GM10847 (cell line): ENCODE measurements around the gene RPRD1A.

Experiments used
- POLR2A ChIP-seq: IDR thresholded peaks from 2 replicates; pipeline ENCODE4 v1.6.1; 2011; ENCODE audit not compliant: insufficient read length; ENCODE audit errors: extremely low read depth

Gene RPRD1A

DNA sequence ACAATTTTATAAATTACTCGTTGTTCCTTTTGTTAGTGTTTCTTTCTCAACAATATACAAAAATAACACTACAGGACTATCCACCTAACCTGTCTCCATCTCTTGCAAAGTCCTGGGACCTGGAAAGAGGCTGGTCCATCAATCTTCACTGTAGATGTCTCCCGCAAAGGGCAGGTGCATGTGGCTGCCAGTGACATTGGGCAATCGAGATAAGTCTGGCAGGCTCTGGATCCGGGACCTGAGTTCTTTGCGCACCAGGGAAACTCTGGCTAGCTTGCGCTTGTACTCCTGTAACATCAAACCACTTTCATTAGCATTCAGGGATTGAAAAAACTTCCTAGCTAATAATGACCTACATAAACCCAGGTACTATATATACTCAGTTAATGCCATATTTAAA lies 74.3 kb downstream of the RPRD1A start:
- no peak for TF ChIP-seq POLR2A

DNA sequence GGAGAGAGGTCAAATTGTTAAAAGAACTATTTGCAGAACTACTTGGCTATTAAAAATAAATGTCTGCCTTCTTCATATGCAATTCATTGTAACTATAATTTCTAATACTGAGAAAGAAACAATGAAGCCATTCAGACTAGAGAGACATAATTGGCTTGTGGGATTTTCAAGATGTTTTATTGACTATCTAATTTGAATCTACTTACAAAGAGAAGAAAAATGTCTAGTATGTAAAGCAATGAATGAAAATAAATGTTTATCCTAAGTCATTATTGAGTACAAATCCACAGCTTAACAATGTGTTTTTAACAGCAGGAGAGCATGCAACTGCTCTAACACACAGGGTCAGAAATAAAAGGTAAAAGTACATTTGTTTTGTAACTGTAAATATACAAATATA lies 75.7 kb downstream of the RPRD1A start:
- no peak for TF ChIP-seq POLR2A

- TF ChIP-seq POLR2A = no peak
Measured at GRCh38 chr18:35983818-35984217, 83.5 kb downstream of the RPRD1A start.

- no peak for TF ChIP-seq POLR2A
Measured at GRCh38 chr18:35983147-35983546, 84.2 kb downstream of the RPRD1A start.

- no peak for TF ChIP-seq POLR2A
Measured at GRCh38 chr18:35982409-35983114, 84.8 kb downstream of the RPRD1A start.

GRCh38 chr18:35979112-35979511 lies 88.2 kb downstream of the RPRD1A start:
- TF ChIP-seq POLR2A = no peak

DNA sequence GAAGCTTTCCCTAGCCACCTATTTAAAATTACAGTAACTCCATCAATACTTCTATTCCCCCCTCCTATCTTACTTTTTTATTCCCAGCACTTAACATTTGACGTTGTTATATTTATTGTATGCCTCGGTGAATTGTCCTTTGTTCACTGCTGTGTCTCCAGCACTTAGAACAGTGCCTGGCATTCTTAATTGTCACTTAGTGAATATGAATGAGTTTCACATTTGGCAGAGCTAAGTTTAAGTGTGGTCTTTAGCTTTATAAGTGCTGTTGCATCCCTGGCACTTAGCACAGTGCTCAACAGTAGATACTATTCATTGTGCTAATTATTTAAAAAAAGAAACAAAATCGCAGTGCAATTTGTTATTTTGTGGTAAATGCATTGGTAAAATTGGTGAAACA lies 93.2 kb downstream of the RPRD1A start:
- no peak for TF ChIP-seq POLR2A

DNA sequence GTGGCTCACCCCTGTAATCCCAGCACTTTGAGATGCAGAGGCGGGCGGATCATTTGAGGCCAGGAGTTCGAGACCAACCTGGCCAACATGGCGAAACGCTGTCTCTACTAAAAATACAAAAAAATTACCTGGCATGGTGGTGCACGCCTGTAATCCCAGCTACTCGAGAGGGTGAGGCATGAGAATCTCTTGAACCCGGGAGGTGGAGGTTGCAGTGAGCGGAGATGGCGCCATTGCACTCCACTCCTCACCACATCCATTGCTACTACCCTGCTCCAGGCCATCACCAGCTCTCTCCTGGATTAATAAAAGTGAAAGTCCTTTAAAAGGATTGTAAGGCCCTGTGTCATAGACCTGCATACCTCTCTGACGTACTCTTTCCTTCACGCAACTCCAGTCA lies 93.7 kb downstream of the RPRD1A start:
- no peak for TF ChIP-seq POLR2A

DNA sequence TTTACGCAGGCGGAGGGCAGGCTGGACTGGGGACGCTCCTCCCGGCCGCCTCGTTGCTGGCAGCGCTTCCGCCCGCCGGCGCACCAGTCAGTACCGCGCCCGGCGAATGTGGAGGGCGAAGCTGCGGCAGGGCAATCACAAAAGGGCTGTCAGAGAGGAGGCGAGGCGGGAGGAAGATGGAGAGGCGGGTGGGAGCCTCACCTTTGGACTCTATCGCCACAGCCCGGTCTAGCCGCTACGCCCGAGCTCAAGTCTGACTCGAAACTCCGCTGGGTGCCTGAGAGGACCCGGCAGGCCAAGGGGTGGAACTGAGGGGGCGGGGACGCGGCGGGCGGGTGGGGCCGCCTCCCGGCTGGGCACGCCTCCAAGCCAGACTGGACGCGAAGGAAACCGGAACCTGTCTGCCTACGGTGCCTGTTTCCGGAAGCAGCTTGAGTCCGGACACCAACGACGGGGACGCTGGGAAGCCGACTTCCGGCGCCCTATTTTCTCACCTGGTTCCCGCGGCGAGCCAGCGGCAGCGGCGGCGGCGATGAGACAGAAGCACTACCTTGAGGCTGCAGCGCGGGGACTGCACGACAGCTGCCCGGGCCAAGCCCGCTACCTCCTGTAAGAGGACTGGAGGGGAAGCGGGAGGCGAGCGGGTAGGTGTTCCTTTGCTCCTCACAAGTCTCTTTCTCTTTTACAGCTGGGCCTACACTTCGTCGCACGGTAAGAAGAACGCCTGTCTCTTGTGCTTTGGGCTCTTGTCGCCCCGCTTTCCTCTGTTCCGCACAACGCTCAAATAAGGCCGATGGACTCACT lies 95.0 kb downstream of the RPRD1A start, which contains the start of gene RMP24:
RMP24 (plus strand) TSS at position 483 of the 804 bp plus-strand sequence.
- TF ChIP-seq POLR2A = peak; percentile 82

DNA sequence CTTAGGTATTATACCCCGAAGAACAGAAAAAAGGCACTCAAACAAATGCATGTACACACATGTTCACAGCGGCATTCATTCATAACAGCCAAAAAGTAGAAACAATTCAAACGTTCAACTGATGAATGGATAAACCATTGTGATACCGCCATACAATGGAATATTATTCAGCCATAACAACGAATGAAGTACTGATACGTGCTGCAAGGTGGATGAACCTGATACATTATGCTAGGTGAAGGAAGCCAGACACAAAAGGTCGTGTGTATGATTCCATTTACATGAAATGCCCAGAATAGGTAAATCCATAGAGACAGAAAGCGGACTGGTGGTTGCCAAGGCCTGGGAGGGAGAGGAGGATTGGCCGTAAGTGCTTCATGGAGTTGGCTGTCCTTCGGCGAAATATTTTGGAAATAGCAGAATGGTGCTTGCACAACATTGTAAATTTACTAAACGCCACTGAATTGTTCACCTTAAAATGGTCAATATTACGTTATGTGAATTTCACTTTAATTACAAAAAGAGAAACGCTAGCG lies 95.6 kb downstream of the RPRD1A start:
- TF ChIP-seq POLR2A = no peak

GRCh38 chr18:35969676-35970075 lies 97.7 kb downstream of the RPRD1A start:
- TF ChIP-seq POLR2A = no peak

DNA sequence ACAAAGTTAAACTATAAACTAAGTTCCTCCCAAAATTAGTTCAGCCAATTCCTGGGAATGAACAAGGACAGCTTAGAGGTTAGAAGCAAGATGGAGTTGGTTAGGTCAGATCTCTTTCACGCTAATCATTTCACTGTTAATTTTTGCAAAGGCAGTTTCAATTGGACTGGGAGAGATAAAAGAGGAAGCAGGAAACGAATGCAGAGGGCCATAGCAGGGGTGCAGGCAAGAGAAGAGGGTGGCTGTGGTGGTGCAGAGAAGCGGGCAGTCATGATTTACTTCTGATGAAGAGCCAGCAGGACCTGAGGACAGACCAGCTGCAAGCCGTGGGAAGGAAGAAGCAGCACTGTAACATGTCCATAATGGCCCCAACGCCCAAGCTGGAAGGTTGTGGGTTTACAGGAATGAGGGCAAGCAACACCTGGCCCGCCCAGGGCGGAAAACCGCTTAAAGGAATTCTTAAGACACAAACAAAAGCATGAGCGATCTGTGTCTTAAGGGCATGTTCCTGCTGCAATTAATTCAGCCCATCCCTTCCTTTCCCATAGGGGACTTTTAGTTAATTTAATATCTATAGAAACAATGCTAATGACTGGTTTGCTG lies 99.0 kb downstream of the RPRD1A start:
- TF ChIP-seq POLR2A = no peak

- no peak for TF ChIP-seq POLR2A
Measured at GRCh38 chr18:35964319-35964718, 103.0 kb downstream of the RPRD1A start.

DNA sequence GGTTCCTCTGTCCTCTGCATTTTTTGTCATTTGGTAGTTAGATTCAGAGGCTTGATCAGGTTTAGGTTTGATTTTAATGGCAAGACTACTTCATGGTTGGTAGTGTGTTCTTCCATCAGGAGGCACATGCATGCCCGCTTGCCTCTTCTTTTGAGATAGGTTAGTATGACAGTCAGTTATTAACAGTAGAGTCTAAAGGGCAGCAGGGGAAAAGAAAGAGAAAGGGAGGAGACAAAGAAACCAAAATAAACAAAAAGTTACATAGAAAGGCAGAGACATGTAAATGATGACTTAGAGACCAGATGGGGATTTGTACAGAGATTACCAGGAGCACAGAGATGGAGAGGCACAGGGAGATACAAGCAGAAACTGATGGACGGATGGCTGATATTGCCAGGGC lies 105.0 kb downstream of the RPRD1A start:
- no peak for TF ChIP-seq POLR2A

- TF ChIP-seq POLR2A = no peak
Measured at GRCh38 chr18:35956226-35956625, 111.1 kb downstream of the RPRD1A start.

DNA sequence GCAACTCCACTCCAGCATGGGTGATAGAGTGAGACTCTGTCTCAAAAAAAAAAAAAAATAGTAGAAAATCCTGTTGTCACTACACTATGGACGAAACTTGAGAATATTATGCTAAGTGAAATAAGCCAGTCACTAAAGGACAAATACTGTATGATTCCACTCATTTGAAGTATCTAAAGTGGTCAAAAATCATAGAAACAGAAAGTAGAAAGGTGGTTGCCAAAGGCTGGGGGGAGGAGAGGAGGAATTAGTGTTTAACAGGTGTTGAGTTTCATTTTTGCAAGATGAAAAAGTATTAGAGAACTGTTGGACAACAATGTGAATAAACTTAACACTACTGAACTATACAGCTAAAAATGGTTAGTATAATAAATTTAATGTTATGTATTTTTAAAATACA lies 113.7 kb downstream of the RPRD1A start:
- no peak for TF ChIP-seq POLR2A
